NCI-H1105 (cell line): ENCODE results near the gene ELOVL7.
"Not testable (repeated sequence)": the region's sequence is repeated elsewhere in the genome, so short reads cannot be mapped to it uniquely, and the experiment has no call there.

Source experiments
- DNase-seq: peaks from one replicate; lab custom pipeline; 2025; lab: John Stamatoyannopoulos, UW

The ELOVL7 gene

DNA sequence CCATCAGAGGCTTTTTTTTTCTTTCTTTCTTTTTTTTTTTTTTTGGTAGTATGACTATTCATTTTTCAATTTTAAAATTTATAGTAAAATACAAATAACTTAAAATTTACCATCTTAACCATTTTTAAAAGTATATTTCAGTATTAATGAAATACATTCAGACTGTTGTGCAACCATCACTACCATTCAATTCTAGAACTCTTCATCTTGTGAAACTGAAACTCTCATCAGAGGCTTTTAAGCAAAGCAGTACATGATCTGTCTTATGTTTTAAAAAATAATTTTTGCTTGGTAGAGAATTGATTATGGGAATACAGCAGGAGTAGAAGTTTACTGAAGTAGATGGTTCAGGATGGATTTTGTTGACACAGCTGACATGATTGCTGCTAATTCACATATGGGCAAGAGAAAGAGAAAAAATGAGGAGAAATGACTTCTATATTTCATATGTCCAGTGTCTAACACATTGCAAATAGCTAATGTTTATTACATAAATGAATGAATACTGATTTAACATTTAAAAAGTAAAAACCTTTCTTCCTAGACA, 13.4 kb downstream of the ELOVL7 start:
- DNase-seq: no peak

DNA sequence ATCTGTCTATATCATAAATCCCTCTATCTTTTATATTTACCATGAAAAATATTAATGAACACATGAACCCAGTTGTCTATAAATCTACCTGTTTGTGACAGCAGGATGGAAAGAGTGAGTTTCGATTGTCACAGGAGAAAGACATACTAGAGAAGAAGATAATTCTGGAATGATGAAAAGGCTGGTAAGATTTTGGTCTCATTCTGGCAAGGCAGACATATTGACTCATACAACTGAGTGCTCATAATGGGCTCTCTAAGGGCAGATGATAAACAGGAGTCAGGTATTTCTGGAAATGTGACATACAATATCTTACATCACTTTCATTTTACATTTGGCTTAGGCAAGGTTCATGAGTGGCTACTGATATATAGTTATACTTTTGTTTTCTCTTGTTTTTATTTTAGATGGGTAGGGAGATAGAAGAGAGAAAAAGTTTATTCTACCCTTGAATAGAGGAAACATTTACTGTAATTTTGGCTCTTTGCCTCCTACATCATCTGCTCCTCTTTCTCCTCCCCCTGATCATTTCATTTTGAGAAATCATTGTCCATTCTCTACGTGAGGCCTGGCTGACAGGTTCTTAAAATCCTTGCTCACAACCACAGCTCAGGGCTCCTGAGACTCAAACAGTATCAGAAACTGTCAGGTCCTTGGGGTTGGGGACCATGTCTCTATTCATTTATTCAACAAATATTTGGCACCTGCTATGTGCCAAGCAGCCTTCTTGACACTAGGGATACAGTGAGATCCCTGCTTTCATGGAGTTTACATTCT, 14.4 kb downstream of the ELOVL7 start:
- DNase-seq: no peak

DNA sequence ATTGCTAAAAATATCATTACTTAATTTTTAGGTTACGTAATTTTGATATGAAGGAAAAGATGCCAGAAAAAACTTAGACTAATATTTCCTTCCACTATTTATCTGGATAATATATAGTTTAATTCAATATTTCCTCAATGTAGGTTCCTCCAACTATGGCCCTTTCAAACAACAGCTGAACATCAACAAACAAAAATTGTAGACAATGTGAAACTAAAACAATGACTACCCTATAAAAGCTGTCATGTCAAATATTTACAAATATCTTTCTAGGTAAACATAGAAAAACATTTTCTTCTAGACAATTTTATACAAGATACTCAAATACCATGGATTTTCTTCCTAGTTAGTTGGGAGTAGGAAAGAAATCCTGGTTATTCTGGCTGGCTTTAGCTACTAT, 16.9 kb downstream of the ELOVL7 start:
- DNase-seq: no peak

DNA sequence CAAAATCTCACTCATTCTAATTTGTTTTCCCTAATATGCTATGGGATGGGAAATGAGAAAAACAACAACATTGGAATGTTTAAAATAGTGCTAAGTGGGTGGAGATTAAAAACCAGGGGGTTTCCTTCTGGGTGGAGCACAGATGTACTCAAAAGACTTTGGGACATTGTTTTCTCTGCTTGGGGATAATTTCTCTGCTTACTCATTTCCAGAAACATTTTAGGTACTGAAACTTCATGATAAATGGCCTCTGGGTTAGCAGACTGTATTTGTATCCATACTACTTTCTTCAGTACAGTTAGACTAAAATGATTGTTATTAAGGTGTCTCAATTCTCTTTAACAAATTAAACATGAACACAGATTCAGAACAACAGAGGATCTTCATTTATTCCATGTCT, 17.4 kb downstream of the ELOVL7 start:
- no peak for DNase-seq

DNA sequence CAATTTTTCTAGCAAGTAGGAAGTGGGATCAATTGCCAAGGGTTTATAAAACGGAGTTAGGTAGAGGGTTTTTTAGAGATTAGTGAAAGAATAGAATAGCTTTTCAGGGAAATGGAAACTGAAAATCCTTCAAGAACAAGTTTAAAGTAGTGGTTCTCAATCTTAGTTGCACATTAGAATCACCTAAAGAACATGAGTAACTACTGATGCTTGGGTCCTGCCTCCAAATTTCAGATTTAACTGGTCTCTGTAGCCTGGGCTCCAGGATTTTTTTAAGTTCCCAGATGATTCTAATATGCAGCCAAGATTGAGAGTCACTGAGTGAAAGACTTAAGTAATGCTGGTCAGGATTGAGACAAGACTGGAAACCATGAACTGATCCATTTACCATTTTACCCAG, 20.5 kb downstream of the ELOVL7 start:
- DNase-seq: no peak

DNA sequence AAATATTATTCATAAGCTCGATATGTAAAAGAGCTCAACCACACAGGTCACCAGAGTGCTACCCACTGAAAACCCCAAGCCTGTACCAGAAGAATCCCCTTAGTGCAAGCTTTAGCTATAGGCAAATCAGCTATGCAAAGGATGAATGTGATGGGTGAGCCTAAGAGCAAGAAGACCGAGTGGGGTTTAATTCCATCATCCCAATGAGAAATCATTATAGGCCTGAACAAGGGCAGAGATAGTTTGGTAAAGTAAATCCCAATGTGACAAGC, 21.8 kb downstream of the ELOVL7 start:
- DNase-seq: no peak

DNA sequence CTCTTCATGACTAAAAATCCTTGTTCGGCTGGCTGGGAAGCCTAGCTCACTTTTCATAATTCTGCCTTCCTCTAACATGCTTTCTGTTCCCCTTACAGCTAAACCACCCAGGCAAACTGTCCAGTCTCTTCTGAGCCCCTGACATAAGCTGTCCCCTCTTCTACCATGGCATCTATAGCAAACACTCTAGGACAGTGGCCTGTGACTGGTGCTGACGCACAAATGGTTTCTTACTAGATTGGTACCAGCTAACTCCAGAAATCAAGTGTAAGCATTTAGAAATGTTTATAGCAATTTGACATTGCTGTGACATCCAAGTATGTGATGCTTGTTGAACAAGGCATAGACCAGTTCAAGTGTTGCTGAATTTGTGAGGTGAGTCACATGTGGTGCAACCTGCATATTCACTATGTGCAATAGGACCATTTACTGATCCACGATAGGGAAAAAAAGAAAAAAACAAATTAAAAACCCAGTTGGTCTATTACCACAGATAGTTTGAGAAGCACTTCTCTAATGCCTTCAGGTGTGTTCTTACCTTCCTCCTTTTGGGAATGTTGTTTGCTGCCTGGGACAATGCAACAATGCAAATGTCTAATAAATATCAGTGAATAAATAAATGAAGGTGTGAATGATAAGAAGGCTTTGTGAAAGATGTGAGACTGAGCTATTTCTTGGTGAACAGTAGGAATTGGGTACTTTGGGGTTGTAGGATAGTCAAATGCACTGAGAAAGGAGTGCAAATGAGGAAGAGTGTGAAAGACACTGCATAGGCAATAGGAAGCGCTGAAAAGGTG, 22.4 kb downstream of the ELOVL7 start:
- DNase-seq: no peak

DNA sequence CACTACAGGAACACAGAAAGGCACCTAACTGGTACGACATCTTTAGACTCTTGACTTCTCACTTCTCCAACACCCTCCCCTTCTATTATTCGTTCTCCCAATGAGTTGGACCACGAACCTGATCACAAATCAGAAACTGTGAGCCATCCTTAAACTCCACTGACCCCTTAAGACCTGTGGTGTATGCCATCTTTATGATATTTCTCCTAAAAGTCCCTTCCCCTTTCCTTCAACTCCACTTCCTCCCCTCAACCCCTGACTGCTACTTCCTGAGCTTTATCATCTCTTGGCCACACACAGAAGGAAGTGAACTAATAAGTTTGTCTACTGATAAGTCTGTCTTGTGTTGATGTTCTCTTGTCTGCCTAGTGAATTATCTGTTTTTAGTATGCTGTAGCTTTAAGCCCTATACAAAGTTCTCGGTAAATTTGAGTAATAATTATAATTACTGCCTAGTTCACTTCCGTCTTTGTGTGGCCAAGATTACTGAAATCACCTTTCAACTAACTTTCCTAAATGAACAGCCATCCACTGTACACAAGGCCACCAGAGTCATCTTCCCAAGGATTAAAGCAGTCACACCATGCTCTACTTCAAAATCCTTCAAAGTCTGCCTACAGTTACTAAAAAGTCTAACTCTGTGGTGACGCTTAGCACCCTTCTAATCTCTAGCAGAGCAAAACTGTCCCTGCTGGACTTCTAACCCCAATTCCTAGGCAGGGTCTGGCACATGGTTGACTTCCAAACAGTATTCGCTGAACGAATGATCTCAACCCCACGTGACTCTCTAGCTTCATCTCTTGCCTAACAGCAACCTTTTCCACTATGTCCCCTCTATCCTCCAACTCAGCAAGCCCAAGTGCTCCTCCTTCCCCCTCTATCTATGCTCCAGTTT, 23.2 kb downstream of the ELOVL7 start:
- DNase-seq: no peak

DNA sequence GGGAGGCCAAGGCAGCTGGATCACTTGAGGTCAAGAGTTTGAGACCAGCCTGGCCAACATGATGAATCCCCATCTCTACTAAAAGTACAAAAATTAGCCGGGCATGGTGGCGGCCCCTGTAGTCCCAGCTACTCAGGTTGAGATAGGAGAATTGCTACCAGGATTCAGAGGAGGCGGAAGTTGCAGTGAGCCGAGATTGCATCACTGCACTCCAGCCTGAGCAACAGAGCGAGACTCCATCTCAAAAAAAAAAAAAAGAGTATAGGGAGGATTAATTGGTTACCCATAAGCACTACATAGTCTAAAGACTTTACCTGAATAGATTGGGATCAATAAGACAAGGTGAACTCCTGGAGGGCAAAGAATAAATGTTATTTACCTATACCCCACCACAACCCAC, 27.9 kb downstream of the ELOVL7 start:
- not testable (repeated sequence) for DNase-seq

DNA sequence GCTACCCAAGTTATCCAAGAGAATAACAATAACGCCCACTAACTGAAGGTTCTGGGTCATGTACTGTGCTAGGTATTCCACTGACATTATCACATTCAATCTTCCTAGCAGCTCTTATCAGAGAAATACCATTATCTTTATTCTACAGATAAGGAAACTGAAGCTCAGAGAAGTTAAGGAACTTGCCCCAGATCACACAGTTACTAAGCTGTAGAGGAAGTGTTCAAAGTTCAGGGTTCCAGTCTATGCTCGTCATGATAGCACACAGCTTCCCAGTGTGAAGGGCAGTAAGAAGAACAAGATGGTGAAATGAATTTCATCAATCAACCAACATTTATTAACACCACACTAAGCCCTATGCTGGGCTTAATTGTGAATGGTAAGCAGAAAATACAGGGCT, 29.6 kb downstream of the ELOVL7 start:
- no peak for DNase-seq

DNA sequence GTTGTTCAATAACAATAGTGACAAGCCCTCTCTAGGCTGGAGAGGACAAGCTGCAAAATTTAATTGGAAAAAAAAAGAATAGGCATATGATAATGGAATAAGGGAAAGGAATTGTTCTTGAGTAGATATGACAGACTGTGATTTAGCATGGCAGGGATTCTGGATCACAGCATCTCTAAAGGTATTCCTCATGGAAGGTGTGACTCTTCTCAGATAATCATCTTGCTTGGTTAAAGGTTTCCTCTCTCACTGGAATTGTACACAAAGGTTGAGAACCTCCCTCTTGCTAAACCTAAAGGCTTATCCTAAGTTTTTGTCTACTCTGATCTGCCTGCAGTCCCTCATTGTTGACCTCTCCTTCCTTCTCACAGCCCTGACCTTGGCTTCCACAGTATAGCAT, 31.6 kb downstream of the ELOVL7 start:
- no peak for DNase-seq

DNA sequence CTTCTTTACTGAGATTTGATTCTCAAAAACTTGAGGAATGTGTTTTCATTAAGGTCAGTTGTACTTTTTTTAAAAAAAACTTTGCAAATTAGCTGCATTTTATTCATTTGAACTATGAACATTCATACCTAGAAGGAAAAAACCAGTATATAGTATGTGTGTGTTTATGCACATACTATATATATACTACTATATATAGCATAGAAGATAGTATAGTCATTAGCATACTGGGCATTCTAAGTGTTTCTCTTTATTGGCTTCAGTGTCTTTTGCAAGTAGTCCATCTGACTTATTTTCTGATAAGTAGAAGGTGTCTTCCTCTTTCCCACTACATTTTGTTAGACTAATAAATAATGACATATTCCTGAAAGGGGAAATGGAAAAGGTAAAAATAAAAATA, 33.0 kb downstream of the ELOVL7 start:
- DNase-seq: no peak

DNA sequence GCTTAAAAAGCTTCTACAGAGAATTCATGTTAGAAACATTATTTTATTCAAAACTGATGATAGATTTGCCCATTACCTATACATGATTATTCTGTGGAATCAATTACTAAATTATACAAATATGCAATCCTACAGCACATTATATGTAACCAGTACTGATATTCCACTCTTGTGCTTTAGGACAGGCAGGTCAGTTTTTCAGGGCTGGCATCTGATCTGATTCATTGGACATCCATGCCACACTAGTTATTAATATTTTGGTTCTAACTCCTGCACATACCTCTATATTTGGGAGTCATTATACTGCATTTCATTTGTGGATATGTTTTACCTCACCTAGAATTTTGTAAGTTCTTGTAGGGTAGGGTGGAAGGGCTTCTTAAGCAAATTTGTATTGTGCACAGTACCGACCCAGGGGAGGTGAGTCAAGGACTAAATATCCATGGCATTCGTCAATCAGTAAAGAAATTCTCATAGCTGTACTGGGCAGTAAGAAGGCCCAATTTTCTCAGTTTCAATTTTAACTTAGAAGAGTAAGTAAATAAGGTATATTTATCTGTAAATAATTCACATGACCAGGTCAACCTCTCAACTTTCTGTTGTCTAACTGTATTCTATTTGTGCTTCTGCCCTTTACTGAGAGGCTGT, 33.5 kb downstream of the ELOVL7 start:
- no peak for DNase-seq

DNA sequence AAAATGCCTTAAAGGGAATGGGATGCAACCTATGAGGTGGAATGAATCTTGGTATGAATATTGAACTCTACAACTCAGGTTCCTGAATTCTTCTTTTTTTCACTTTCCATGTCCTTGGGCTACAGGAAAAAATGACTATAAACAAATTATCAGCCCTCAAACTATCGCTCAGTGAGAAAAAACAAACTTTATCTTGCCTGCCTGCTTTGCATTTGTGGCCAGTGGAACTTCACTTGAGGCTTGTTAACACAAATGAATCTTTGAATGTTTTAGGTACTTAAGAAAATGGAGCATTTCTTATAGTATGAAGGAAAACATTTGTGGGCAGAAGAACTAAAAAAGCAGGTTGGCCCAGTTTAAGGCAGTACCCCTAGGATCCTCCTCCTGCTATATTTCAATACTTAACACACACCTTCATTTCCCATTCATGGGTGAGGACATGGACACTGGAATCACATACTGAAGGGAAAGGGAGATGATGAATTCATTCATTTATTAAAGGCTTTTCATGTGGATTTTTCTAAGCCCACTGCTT, 34.1 kb downstream of the ELOVL7 start:
- DNase-seq: no peak

DNA sequence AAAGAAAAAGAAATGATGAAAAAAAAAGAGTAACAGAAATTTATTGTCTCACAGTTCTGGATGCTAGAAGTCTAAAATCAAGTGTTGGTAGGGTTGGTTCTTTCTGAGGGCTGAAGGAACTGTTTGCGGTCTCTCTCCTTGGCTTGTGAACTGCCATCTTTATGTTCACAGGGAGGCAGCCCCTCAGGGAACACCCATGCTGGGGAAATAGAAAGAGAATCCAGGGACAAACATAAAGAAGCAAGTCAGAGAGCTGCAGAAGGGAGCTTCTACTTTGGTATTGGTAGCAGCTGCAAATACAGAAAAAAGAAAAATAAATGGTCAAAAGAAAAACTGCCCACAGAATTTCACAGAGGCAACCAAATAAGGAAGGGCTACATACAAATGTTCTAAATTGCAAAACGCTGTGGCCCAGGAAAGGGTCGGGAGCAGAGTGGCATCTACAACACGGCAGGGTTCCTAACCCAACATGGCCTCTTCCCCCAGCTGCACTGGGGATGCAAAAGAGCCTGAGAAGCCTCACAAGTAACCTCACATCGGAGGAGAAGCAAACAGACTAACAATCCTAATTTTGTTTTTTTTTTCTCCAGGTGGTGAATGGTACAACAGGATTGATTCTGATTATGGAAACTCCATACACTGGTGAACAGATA, 37.4 kb downstream of the ELOVL7 start:
- DNase-seq: no peak

DNA sequence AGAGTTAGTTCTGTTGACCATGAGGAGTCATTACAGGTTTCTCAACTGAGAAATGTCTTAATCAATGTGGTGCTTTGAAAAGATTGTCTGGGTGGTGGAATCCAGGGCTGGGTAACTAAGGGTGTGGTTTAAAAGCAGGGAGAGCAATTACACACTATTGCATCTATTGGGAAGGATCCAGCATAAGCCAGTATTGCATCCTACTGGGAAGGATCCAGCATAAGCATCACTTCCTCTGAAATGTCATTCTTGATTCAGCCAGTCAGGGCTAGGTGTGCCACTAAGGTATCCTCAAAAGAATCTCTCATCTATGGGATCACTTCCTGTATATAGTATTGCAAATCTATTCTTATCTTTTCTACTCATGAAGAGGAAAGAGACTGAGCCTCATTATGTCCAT, 38.6 kb downstream of the ELOVL7 start:
- DNase-seq: no peak

DNA sequence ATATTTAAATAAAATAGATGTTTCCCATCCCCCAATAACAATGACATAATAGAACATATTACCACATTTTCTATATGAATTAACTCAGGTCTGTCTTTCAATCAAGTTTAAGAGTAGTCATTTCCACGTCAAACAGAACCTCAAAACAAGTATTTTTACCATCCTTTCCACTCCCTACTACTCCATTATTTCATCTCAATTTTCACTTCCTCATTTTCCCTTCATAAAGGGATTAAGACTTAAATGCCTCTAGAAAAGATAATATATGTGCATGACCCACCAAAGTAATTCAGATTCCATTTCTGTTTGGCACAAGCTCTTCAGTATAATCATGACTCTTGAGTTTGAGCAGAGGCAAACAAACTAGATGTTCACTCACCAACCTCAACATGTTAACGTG, 40.4 kb downstream of the ELOVL7 start:
- no peak for DNase-seq

DNA sequence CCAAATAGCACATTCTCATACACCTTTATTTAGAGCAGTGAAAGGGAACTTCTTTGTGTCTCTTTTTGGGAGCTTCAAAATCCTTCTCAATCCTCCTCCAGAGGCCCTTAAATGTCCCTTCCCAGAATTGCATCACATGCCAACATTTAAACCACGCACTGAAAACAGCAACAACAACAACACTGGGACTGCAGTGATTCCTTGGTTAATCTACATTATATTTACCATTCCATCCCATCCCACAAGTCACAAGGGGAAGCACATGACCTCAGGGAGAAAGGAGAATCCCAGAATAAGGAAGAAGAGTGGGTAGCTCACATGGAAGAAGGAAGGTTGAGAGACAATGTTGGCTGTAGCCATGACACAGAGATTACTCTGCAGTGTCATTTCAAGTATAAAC, 41.1 kb downstream of the ELOVL7 start:
- no peak for DNase-seq

DNA sequence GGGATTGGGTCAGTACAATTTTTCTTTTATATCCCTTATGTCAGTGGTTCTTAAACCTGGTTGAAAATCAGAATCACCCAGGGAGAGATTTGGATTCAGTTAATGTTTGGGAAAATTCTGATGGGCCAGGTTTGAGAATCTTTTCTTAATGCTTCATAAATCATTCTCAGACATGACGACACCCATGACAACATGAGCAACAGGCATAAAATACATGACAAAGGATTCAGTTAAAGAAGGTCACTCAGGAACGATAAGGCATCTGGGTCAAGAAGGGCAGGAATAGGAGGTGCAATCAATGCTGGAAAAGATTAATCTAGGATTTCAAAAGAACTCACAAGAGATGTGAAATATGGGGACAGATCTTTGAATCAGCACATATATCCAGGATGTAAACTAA, 41.8 kb downstream of the ELOVL7 start:
- DNase-seq: no peak

DNA sequence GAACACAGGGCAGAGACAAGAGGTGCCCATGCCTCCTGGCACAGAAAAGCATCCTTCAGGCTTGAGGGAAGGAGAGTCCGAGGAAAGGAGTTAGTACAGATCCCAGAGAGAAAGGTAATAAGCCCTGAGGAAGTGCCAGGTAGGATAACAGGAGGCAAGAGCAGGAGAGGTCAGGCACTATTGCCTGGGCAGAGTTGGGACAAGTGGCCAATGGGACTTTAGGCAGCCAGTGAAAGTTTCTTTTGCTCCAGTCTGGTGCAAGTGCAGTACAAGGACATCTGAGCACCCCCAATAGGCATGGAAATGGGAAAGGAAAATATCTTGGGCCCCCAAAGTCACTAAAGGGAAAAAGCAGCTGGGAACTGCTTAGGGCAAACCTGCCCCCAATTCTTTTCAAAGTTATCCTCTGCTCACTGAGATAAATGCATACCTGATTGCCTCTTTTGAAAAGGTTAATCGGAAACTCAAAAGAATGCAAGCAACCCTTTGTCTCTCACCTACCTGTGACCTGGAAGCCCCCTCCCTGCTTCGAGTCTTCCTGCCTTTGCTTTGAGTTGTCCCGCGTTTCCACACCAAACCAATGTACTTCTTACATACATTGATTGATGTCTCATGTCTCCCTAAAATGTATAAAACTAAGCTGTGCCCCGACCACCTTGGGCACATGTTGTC, 46.5 kb downstream of the ELOVL7 start:
- DNase-seq: no peak
